Measurements from ENCODE around the gene PDE1A.
"Not testable (repeated sequence)": the region's sequence is repeated elsewhere in the genome, so short reads cannot be mapped to it uniquely, and the experiment has no call there.

The PDE1A gene

DNA sequence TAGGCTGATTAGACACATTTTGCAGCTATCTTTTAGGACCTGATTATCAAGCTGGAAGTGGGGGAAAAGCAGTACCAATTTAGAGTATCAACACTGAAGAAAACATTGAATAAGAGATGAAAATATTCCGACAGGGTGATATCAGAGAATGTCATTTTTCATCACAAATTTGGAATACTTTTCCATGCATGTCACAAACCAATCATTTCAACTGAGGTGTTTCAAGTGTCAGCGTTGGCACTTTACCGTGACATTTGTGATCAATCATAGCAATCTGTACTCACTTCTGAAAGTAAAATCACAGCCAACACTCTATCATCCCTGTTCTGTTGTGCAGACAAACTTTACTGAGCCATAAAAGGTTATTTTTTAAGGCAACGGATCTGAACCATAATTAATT lies 75.4 kb downstream of the PDE1A start:
- no peak for DNase-seq

DNA sequence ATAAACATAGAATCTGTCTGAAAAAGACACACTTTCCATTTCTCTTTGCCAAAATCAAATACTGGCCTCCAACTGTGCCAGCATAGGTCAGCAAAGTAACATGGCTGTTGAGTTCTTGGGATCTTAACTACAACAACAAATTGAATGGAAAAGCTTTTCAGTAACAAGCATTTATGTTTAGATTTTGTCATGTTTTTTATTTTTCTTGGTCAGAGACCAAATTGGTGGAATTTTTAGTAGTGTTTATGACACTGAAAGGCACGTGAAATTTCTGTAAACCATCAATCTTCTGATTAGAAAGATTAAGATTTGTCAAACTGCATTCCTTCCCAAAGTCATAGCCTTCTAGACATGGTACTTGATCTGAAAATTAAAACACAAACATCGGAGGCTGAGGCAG lies 77.6 kb downstream of the PDE1A start:
- no peak for DNase-seq

DNA sequence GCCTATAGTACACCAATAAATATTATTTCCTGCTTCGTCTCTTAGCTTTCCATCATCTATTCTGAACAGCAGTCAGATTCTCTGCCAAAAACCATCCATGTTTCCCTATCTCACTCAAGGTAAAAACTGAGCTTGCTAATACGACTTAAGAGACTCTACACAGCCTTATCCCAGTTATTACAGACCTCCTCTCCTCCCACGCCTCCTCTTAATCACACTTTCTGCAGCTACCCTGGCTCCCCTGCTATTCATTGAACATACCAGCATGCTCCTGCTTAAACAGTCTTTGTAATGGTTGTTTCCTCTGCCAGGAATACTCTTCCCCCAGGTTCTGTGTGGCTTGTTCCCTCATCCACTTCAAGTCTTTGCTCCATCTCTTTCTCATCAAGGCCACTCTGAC lies 81.5 kb downstream of the PDE1A start:
- DNase-seq: no peak

DNA sequence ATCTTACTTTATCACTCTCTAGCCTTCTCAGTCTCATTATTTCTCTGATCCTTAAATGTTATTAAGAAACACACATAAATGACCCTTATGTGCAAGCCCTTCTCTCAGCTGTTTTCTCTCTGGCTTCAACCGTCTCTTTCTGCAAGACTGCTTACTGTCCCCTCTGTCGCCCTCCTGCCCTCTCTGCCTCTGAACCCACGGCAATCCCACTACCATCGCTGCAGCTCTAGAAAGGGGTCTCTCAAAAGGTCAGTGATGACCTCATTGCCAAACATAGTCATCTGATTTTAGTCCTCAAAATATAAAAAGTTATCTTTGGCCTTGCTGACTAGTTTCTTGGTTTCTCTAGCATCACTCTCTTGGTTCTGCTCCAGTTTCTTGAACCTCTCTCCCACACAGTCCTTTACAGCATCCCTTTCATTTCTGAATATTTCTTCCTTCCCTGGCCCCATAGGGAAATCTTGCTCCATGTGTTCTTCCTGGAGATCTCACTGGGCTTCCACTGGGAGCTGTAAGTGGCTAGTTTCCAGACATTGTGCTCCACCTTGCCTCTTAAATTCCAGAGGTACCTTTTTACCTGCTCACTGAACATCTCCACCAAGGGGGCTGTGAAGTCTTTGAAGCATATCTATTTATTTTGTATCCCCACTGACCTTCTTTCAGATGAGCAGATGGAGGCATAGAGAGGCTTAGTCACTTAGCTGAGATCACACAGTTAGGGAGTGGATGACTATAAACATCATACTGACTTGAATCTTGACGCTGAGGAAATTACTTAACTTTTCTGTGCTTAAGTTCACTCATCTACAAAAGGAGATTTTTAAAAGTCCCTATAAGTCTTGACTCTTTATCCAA lies 96.2 kb downstream of the PDE1A start:
- DNase-seq: no peak

DNA sequence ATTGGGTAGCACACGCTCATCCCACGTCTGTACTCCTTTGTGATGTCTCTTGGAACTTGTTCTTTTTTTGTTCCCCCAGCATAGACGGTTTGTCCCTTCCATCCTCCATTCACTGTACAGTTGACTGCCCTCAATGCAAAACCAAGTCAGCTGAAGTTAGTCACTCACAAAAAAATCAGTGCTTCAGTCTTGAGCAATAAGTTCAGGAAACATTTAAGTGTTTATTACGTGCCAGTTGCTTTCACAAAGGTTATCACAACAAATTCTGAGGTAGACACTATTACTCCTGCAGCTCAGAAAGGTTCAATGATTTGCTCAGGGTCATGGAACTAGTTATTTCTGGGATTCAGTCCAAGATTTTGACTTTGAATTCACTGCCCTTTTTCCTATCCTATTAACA lies 102.2 kb downstream of the PDE1A start:
- no peak for DNase-seq

DNA sequence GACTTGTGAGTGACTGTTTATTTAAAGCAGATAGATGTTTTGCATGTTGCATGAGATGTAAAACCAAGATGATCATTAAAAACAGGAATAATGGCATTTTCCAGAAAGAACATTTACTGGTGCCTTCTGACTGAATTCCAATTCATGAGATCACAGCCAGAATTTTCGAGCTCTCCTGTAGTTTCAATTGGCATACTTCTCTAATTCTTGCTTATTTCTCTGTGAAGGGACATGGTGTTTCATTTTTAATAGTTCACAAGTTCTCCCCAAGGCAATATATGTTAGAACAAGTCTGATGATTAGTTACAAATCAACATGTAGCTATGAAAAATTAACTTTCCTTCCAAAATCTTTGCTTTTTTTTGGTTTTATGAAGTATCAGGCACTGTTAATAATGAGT lies 105.7 kb downstream of the PDE1A start:
- DNase-seq: no peak

DNA sequence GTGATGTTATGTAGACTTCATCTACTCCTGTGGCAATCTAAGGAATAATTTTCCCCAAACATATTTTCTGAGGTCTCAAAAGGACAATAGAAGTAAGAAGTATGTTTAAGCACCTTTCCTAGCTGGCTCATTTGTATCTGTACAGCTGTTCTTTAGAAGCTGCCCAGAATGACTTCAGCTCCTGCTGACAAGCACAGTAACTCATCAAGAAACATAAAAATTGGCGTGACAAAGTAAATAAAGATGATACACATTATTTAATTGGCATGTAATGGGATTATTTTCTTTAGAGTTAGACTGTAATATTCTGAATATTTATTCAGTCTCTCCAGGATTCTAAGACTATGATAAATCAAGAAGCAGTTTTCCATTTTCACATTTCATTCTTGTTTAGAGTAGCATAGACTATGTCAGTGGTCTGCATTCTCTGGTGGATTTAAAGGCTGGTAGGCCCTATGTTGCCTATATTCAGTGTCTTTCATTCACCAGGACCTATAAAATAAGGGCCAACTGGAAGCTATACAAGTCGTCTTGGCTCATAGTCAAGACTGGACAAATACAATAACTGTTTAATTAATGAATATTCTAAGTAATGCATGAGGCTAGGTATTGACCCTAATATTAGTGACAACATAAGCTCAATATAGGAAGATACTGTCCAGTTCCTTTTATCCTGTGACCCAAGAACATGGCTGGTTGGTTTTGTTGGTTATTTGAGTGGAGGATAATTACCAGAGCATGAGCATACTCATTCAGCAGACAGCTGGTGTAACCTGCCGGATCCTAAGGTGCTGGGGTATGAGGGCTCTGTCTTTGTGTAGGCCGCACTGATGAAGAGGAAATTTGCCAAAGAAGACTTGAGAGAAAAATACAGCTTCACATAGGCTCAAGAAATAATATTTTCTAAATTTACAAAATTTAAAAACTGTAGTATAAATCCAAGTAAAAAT lies 107.0 kb downstream of the PDE1A start:
- no peak for DNase-seq

DNA sequence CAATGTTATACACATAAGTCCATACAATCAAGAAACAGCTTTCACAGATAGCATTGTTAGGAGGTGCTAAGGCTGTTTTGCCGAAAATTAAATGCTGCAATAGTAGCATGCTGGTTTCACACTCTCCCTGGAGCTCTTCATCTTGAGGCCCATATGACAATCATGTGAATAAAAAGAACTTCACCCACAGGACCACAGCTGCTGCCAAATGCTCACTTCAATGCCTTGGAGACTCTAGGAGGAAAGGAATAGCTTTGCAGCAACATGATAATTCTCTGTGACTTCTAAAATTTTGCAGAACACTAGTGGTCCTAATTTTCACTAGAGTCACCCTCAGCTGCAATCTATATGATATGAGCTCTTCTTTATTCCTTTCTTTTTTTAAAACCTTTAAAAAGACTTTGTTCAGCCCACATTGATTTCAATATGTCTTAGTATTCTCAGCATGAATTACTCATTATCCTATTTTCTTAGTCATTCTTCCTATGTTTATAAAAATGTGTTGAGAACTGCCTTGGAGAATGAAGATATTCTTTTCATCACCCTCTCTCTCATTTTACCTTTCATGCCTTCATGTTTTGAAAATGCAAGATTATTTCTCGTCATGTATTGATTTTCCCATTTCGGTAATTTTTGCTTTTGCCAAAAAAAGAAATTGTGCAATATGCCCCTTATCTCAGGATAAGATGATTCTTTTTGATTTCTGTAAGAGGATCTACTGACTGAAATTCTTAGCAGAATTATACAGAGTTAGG lies 108.2 kb downstream of the PDE1A start:
- no peak for DNase-seq

DNA sequence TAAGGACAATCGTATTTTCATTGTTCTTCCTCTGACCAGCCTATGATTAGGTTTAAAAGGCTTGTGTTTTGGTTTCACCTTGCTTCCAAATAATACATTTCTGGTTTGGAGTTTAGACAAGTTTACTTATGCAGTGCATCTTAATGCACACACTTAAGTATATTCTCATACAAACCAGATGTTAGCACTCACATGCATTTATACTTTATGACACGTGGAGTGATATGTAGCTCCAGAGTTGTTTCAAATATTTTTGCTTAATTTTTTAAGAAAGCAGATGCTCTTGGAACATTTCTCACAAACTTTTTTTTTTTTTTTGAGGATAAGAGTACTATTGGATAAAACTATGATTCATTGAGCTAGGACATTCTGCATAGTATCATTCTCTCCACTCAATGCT lies 109.9 kb downstream of the PDE1A start:
- DNase-seq: no peak

DNA sequence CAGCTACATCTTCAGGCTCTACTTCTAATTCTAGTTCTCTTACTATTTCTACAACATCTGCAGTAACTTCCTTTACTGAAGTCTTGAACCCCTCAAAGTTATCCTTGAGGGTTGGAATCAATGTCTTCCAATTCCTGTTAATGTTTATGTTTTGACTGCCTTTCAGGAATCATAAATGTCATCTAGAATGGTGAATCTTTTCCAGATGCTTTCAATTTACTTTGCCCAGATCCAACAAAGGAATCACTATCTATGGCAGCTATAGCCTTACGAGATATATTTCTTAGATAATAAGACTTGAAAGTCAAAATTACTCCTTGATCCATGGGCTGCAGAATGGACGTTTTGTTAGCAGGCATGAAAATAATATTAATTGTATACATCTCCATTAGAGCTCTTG lies 123.9 kb downstream of the PDE1A start:
- no peak for DNase-seq

DNA sequence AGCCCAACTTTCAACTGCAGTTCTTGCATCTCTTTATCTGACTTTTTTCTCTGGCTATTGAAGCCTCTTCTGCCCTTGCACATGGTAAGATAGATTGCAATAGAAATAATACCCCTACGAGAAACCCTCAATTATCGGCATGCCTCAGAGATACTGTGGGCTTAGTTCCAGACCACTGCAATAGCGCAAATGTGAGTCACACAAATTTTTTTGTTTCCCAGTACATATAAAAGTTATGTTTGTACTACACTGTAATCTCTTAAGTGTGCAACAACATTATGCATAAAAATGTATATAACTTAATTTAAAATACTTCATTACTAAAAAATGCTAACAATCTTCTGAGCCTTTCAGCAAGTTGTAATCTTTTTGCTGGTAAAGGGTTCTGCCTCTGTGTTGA lies 124.7 kb downstream of the PDE1A start:
- no peak for DNase-seq

DNA sequence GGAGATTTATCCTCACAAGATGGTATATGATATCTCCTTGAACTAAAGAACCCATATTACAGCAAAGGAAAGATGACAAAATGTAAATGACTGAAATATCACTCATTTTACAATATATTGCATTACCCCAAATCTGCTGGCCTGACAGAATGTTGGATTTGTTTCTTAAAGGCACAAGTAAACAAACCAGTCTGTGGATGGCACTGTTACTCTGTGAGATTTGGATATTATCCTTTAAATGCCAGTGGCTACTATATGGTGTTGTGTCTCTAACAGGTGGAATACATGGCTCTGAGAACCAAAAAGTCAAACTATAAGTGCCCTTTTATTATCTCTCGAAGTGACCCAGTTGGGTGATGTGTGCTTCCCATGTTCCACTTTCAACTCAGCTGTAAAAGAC lies 125.7 kb downstream of the PDE1A start:
- DNase-seq: no peak

DNA sequence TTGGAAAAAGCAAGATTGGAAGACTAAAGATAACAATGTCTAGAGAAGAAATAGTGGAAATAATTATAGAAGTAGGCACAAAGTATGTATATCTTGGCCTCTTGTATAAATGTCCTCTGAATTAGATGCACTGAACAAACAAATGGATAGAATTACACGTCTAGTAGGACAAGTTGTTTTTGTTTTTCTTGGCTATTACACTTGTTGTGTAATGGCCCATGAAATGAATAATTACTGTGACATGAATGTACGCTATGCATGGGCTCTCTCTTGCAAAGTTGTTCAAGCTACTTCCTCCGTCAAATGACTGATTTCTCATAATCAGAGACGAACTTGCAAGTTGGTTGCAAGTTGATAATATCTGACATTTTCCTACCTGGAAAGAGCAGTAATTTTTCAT lies 126.2 kb downstream of the PDE1A start:
- DNase-seq: no peak

DNA sequence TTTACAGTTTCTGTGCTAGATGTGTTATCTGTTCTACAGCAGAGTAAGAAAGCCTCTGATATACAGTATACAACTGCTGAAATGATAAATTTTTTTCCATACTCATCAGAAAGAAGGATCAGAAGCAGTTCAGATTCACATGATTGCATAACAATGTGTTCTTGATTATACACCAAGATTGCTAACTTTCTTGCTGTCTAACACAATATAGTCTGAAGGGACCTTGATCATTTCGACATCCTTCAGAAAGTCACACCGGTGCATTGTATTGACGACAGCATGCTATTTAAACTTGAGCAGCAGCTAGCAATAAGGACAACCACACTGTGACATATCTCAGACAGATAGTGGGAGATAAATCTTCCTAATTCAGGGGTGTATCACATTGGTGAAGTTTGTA lies 127.2 kb downstream of the PDE1A start:
- DNase-seq: no peak

DNA sequence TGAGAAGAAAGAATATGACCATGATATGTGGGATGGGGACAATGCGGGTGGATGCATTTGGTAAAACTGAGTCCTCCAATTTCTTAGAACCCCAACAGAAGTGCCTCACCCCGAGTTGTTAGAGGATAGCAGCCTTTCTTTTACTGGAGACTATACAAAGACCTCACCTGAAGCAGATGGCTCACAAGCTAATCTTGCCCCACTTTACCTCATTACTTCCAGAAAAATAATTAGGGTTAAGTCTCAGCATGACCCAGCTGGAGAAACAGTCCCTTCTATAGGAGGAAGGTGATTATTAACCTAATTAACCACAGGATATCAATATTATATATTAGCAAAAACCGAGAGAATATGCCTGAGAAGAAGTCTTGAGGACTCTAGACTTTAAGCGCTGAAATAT lies 128.4 kb downstream of the PDE1A start:
- DNase-seq: no peak

DNA sequence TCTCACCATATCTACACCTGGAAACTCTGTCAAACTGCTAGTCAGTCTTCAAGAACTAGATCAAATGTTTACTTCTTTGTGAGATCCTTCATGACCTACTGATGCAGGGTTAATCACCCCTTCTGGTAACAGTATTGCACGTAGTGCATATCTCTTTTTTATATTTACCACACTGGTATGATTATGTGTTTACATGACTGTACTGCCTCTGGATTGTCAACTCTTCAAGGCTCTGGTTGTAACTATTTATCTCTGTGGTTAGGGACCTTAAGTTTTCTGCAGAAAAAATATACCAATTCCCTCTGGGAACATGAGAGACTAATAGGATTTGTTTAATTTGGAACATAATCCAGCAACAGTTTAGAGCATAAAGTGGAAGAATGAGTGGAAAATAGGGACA lies 135.5 kb downstream of the PDE1A start:
- DNase-seq: no peak

DNA sequence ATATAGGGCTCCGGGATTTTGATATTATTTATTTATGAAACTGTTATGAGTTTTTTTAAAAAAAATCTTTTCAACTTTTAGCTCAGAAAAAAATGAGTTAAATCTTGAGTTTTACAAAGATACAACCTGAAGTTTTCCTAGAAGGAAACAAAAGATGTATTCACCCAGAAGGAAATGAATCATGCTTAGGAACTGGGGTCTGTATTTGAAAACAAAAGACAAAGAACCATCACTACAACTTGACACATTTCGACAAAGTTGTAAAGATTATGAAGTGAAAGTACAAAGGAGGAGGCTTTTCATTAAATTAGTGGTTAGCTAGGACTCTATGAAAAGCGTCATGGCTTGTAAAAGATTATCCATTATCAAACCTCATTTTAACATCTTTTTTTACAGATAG lies 143.3 kb downstream of the PDE1A start:
- no peak for DNase-seq

DNA sequence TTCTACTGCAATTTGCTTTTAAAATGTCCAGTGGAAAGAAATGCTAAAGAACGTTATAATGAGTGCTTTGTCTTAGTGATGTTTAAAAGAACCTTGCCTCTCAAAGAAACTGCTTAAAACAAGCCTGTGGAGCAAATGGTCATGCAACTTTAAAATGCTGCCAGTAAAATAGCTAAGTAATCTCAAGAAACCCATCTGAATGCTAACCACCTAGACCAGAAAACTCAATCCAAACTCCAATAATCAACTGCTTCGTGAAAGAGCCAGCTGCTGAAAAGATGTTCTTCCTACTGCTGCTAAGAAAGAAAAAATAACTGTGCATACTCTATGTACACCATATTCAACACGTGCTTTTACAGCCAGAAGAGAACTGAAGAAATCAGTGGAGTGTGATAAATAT lies 145.6 kb downstream of the PDE1A start:
- DNase-seq: no peak

DNA sequence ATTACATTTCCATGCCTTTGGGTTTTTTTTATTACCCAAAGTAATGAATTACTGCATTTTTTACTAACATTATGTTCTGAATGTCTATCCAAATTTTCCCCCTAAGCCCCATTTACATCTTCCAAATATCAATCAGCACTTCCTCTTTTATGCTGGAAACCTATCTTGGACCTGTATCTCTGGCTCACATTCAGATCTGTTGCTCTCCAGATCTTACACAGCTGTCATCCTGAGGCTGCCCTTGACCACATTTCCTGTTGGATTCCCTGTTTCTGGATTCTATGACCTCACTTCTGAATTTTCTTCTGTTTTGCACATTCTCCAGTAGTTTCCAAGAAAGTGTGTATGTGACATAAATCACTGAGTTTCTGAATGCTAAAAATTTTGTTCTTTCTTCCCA lies 146.7 kb downstream of the PDE1A start:
- no peak for DNase-seq

DNA sequence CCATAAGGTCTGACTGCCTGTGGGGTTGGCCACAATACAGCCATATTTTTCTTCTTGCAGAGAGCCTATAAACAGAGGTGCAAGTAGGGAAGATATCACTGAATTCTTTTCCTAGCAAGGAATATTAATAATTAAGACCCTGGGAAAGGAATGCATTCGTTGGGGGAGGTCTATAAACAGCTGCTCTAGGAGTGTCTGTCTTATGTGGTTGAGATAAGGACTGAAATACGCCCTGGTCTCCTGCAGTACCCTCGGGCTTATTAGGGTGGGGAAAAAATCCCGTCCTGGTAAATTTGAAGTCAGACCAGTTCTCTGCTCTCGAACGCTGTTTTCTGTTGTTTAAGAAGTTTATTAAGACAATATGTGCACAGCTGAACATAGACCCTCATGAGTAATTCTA lies 150.2 kb downstream of the PDE1A start:
- DNase-seq: not testable (repeated sequence)

DNA sequence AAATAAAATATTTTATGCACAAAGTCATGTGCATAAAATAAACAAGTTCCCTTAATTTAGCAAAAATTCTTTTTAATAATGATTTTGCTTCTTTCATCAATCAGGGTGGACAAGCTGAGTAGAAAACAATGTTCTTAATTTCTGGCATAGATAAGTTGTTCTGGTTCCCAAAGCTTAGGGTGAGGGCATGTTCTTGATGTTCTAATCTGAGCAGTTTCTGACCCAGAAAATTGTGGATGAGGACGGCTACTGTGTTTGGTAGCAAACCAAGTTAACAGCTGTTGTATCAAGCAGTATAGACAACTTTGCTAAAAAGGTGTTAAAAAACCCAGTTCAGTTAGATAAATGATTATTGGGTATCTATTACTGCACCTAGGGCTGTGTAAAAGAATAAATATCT lies 158.9 kb downstream of the PDE1A start:
- no peak for DNase-seq

DNA sequence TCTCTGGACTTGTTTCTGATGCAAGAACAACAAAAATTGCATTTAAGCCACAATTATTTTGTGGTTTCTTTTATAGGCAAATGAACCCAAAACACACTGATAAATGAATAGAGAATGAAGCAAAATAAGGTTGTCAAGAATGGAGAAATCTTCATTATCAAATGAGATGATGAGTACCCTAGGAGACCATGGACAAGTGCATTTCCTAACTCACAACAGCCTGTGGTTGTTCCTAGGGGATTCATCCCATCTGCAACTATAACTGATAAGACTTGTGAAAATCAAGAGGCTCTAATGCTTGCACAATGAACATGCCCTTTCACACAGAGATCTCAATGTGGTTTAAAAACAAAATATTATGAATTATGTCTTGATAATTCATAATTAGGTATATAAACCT lies 159.9 kb downstream of the PDE1A start:
- no peak for DNase-seq

DNA sequence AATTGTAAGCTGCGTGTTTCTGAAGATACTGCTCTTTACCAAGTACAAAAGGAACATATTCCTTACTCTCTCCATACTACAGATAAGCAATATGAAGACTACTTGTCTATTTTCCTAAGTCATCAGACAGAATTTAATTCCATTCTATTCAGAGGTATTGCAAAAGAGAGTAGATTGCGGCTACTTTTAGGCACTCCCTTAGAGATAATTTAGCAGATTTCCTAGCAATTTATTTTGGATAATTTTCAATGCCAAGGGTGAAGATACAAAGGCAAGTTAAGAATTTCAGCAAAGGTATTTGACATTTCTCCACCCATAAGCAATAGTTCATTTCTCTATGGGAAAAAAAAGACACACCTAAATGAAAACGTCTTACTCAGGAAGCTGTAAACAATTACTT lies 161.1 kb downstream of the PDE1A start:
- DNase-seq: no peak
